ENCODE data around the gene CAMK1D. TPM values are rescaled to one million over a fixed set of nuclear protein-coding genes. Genes with fewer than 3 reads are reported as not detected.

Gene CAMK1D
- total RNA-seq, 1 experiment from 2014 or later = 11.0 TPM

DNA sequence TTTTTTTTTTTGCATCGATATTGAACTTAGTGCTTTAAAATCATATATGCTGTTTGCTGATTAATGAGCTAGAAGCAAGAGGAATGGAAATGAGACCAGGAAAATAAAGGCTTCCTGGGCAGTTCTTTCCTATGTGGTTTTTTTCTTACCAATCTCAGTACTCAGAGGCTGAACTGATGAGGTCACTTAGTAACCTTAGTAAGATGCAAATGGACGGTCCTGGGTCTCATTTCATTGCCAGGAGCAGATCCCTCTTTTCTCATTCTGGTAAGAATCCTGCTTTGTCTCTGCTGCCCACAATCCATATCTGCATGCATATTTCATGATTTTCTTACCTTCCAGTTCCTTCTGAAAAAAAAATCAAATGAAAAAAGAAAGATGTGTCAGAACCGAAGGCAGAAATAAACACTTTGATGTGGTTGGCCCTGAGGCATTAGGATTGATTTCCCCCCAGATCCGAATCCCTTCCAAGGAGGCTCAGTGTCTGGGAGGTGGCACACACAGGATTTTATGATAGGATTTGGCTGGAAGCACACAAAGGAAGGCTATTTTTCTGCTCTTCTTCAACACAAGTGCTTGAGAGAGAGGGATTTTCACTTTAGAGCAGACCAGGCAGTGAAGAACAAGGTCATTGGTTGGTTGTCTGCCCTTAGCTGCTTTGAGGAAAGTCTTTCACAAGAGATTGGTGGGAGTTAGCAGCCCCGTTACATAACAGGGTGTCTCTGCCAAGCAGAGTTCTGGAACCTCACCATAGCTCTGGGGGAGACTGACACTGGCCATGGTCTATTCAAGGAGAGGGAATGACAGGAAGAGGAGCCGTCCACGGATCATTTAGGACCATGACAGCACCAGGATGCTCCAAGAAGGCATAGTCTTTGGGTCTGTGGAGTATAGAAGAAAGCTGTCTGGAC, 150.0 kb downstream of the CAMK1D start:
- no peak for DNase-seq (ENCODE audit: low read depth)
- in situ Hi-C loops (cut with HindIII; ENCODE audit: low pct_unique_long_range_greater_than_20kb, low sequenced_read_pairs) = no loop called here

DNA sequence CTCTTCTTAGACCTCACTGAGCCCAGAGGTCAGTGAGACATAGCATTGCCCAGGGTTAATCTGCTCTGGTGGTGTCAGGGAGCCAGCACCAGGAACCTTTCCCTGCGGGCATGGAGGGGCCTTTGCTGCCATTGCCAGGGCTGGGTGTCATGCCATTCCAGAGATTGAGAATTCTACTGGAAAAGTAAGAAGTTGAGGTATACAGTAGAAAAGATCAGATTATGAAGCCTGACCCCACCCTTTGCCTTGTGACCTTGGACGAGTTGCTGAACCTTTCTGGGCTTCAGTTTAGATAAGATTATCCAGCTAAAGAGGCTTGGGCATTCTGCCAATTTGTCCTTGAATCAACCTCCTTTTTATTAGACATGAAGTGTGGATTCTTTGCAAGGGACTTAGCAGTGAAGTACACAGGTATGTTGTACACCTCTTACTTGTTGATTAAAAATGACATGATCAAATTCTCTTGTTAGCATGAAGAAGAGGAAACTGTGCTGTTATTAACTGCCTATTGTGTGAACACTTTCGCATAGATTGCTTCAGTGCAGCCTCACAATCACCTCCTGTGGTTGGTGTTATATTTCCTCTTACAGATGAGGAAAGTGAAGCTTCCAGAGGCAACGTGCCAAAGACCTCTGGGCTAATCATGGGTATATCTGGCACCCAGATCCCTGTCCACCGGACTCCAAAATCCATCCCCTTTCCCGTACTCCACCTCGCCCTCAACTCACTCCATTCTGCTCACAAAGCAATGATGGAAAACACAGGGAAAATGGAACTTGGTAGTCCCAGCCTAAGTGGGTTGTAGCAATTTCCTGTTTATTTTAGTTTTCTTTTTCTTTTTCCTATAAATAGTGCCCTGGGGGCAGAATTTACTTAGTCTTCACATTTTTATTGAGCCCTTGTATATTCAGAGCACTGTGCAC, 151.3 kb downstream of the CAMK1D start:
- no peak for DNase-seq (ENCODE audit: low read depth)
- in situ Hi-C loops (cut with HindIII; ENCODE audit: low pct_unique_long_range_greater_than_20kb, low sequenced_read_pairs) = no loop called here

DNA sequence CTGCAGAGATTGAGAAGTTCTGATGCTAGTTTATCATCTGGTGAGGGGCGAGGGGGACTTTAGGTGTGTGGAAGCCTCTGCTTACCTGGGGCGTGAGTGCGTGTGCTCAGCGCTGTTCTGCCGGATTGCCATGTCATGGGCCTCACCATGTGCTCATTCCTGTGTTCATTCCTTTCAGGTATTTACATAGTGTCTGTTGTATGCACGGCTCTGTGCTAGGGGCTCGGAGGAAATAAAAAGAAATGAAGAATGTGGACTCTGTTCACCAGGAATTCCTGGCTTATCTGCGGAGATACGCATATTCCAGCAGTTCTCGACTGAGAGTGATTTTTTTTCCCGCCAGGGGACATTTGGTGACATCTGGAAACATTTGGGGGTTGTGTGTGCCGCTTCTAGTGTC, 152.0 kb downstream of the CAMK1D start:
- in situ Hi-C loops (cut with HindIII; ENCODE audit: low pct_unique_long_range_greater_than_20kb, low sequenced_read_pairs) = no loop called here
- DNase-seq (ENCODE audit: low read depth) = no peak

DNA sequence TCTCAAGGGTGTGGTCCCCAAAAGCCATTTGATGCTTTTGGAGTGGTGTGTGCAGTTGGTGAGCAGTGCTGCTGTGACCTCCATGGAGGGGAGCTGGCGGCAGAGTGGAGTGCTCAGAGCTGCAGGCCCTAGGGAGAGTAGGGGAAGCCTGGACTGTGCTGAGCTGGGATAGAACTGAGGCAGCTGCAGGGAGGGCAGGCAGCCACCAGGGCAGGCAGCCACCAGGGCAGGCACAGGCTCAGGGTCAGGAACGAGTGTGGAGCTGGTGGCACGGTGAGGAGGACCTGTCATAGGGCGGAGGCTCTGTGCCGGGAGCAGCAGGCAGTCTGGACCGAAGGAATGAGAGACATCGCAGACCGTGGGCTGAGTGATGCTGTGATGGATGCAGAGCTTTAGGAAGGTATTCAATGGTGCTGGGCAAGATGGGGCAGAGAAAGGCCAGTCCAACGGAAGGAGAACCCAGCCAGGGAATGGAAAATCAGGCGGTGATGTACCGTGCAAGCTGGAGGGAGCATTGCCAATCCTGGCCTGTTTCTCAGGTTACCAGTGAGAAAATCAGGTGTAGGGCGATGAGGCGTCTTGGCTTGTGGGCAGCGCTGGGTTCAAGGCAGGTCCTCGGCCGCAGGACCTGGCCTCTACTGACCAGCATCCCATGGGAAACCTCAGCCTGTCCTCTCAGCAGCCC, 152.6 kb downstream of the CAMK1D start:
- DNase-seq (ENCODE audit: low read depth) = no peak
- in situ Hi-C loops (cut with HindIII; ENCODE audit: low pct_unique_long_range_greater_than_20kb, low sequenced_read_pairs) = no loop called here

DNA sequence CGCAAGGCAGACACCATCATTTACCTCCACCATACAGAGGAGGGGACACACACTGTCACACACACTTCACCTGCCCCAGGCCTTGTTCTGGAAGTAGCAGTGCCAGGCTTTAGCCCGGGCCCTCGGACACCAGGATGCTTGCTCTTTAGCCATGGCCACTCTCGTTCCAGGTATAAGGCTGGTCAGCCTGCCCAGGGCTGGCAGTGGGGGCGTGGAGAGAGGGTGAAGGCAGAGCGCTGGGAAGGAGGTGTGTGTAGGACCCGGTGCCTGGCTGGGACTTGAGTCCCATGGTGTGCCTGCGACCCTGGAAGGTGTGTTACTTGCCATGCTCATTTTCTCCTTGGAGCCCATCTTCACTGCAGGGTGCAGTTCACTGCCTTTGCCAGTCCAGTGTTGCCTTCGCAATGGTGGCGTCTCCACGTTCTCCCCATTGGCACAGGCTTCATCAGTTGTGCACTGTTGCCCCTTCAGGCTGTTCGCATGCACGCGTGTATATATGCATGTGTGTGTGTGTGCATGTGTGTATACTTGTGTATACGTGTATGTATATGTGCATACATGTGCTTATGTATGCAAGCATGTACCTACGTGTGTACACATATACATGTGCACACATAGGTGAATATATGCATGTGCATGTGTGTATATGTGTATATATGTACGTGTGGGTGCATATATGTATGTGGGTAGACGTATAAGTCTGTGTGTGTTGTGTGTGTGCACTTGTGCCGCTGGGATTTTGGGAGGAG, 153.4 kb downstream of the CAMK1D start:
- no peak for DNase-seq (ENCODE audit: low read depth)
- in situ Hi-C loops (cut with HindIII; ENCODE audit: low pct_unique_long_range_greater_than_20kb, low sequenced_read_pairs) = no loop called here

DNA sequence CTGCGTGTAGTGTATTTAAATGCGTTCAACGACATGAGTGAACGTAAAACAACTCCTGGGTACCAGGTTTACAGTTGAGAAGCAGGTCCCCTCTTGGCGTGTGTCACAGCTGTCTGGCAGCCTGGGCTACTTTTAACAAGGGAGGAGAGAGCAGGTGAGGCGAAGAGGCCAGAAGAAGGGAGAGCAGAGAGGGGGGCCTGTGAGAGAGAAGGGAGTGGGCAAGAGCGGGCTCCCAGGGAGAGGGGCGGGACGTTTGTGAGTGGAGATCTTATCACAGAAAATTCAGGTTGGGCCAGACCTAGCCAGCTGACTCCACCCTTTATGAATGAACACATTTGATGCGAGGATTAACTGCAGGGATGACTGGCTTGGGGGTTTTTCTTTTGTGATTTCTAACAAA, 154.0 kb downstream of the CAMK1D start:
- in situ Hi-C loops (cut with HindIII; ENCODE audit: low pct_unique_long_range_greater_than_20kb, low sequenced_read_pairs) = no loop called here
- DNase-seq (ENCODE audit: low read depth) = no peak

DNA sequence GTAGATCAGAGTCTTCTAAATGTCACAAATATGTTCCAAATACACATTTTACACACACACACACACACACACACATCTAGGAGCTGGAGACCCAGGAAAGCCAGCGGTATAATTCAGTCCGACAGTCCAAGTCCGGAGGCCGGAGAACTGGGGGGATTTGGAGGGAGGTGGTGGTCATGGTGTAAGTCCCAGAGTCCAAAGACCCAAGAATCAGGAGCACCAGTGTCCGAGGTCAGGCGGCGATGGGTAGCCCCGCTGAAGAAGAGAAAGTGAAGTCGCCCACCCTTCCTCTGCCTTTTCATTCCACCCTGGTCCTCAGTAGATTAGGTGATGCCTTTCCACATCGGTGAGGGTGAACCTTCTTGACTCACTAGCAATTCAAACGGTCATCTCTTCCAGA, 154.8 kb downstream of the CAMK1D start:
- DNase-seq (ENCODE audit: low read depth) = no peak
- in situ Hi-C loops (cut with HindIII; ENCODE audit: low pct_unique_long_range_greater_than_20kb, low sequenced_read_pairs) = no loop called here

DNA sequence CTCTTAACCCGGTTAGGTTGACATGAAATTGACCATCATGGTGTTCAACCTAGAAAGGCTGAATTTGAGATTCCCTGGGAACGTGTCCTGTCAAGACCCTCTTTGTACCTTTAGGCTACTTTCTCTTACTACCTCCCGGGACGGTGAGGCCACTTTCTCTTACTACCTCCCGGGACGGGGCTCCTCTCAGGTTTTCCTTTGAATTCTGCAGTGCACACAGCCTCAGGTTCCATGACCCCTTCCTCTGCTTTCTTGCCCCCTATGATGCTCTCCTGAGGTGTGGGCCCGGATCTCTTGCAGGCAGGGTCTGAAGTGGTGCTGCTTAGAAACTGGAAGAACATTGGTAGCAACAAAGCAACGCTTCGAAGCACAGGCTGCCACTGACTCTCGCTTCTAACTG, 155.3 kb downstream of the CAMK1D start:
- DNase-seq (ENCODE audit: low read depth) = no peak
- in situ Hi-C loops (cut with HindIII; ENCODE audit: low pct_unique_long_range_greater_than_20kb, low sequenced_read_pairs) = no loop called here

DNA sequence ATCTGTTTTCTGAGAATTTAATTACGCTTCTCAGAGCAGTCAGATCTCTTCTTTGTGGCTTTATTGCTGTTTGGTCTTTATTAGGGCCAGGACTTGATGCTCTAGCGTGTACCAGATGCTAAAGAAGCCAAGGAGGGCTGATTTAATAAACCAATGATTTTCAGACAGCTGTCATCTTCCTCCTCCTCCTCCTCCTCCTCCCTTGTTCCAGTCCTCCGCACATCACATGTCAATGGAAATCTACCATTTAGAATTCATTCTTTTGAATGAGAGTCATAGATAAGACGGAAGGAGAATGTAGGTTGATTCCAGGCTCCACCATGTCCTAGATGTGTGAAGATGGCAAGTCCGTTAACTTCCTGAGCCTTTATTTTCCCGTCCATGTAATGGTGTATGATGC, 156.3 kb downstream of the CAMK1D start:
- no peak for DNase-seq (ENCODE audit: low read depth)
- in situ Hi-C loops (cut with HindIII; ENCODE audit: low pct_unique_long_range_greater_than_20kb, low sequenced_read_pairs) = no loop called here

DNA sequence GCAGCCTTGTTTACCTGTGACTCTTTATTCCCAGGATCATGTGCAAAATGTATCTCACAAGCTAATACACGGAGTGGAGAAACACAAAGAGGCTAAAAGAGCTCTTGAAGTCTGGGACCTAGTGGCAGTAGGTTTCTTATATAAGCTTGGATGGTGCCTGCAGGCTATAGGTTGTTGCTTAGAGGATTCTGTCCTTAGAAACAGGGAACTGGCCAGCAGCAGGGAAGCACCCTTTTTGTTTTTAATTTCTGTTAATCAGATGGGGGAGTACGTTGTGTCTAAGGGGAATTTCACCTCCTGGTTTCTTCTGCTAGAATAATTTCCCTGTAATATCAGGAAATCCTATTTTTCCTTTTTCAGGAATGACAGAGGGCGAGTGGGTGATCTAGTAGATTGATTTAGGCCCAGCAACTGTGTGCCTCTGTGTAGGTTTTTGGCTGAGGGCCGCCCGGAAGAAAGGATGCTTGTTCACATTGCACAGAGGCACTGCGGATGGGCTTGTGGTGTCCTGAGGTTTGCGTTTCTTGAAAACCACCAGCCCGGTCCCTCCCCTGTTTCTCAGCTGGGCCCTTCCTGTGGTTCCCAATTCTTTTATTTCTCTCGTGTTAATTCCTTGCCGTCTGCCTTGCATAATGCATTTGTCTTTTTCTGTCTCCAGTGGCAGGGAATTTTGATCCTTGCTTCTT, 158.0 kb downstream of the CAMK1D start:
- DNase-seq (ENCODE audit: low read depth) = no peak
- in situ Hi-C loops (cut with HindIII; ENCODE audit: low pct_unique_long_range_greater_than_20kb, low sequenced_read_pairs) = no loop called here

DNA sequence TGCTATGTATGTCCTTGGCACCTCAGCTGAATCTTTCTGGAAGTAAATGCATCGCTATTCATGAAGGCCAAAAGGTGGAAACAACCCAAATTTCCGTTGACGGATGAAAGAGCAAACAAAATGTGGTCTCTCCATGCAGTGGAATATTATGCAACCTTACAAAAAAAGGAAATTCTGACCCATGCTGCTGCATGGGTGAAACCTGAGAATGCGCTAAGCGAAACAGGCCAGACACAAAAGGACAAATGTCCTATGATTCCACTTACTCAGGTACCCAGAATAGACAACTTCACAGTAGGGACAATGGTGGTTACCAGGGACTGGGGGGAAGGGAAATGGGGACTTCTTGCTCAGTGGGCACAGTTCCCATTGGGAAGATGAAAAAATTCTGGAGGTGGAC, 158.8 kb downstream of the CAMK1D start:
- in situ Hi-C loops (cut with HindIII; ENCODE audit: low pct_unique_long_range_greater_than_20kb, low sequenced_read_pairs) = no loop called here
- no peak for DNase-seq (ENCODE audit: low read depth)

DNA sequence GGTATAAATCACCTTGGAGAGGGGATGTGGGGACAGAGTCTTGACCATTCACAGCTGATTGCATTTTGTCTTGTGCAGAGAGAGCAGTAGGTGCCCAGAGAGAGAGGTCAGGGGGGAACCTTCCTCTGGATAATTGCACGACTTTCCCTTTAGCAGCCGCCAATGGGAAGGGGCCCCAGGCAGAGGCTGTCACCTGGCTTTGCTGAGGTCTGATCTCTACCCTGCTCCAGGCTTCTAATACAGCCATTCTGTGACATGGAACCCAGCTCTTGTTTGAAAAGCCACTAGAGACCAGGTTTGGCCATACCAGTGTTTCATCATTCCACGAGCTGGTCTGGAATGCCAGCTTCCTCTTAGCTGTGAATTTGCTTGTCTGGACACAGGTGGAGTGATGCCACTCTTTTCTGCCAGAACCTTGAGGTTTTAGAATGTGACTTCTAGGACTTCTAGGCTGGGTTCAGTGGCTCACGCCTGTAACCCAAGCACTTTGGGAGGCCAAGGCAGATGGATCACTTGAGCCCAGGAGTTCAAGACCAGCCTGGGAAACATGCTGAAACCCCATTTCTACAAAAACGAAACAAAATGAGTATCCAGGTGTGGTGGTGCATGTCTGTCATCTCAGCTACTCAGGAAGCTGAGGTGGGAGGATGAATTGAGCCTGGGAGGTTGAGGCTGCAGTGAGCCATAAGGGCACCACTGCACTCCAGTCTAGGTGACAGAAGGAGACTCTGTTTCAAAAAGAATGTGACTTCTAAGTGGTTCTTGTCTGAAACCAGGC, 159.9 kb downstream of the CAMK1D start:
- in situ Hi-C loops (cut with HindIII; ENCODE audit: low pct_unique_long_range_greater_than_20kb, low sequenced_read_pairs) = no loop called here
- no peak for DNase-seq (ENCODE audit: low read depth)

DNA sequence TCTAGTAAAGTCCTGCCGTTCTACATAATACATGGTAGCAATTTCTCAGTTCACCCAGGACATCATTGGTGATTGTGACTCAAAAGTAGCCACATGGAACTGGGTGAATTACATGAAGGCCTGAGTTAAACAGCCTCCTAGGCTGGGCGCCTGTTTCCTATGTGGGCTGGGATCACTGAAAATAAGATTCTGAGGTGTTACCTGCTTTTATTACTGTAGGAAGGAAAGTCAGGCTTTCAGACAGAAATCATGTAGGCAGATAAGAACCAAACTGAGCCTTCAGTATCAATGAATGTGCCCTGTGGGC, 160.4 kb downstream of the CAMK1D start:
- no peak for DNase-seq (ENCODE audit: low read depth)
- in situ Hi-C loops (cut with HindIII; ENCODE audit: low pct_unique_long_range_greater_than_20kb, low sequenced_read_pairs) = no loop called here

DNA sequence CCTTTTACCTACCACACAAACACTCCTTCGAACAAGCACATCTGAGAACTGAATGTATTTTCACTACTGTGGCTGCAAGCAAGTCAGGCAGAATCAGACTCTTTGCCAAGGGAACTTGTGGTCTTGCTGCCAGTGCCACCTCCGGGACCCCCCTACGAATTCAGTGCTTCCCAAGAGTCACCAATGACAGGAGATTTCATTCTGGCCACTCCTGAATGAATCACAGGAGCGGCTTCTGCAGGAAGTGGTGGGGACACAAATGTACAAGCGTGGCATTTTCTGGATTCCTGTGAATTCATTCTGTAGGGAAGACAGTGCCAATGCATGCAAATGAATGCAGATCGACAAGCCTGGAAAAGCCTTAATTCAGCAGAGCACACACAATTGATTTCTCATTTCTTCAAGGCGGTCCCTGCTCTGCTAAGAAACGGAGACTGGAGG, 161.2 kb downstream of the CAMK1D start:
- peak; percentile 50 for DNase-seq (ENCODE audit: low read depth)
- in situ Hi-C loops (cut with HindIII; ENCODE audit: low pct_unique_long_range_greater_than_20kb, low sequenced_read_pairs) = no loop called here

DNA sequence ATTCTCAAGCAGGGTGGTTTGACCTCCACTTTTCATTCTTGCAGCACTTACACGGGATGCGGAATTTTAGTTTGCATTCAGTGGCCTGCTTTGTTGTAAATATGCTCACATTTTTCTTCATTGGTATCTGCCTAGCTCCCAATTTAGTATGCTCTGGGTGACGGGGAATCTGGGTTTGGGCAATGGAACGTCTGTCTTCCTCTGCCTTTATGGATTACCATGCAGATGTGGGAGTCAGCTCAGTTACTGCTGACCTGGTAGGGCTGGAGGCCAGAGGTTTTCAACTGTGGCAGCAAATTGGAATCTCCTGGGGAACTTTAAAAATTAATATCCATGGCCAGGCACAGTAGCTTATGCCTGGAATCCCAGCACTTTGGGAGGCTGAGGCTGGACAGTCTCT, 161.6 kb downstream of the CAMK1D start:
- in situ Hi-C loops (cut with HindIII; ENCODE audit: low pct_unique_long_range_greater_than_20kb, low sequenced_read_pairs) = no loop called here
- DNase-seq (ENCODE audit: low read depth) = no peak

DNA sequence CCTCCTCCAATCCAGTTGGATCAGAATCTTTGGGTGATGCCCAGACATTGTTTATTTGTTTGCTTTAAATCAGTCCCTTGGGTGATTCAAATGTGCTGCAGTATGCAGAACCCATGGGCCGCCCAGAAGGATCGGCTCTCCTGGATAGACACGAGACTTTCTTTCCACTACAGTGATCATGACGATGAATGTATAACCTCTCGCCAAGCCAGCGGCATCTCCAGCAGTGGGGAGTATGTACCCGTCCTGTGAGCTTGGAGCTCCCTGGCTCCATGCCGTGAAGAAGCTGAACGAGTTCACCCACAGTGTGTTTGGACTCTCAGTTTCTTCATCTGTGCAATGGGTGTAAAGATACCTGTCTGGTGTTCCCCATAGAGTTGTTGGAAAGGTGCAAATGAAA, 162.3 kb downstream of the CAMK1D start:
- in situ Hi-C loops (cut with HindIII; ENCODE audit: low pct_unique_long_range_greater_than_20kb, low sequenced_read_pairs) = no loop called here
- DNase-seq (ENCODE audit: low read depth) = no peak

Data from Caki2 (cell line).